Measurements from ENCODE around the gene TEX47. TPM values are rescaled to one million over a fixed set of nuclear protein-coding genes. Genes with fewer than 3 reads are reported as not detected.

TEX47 gene
- total RNA-seq: not detected

DNA sequence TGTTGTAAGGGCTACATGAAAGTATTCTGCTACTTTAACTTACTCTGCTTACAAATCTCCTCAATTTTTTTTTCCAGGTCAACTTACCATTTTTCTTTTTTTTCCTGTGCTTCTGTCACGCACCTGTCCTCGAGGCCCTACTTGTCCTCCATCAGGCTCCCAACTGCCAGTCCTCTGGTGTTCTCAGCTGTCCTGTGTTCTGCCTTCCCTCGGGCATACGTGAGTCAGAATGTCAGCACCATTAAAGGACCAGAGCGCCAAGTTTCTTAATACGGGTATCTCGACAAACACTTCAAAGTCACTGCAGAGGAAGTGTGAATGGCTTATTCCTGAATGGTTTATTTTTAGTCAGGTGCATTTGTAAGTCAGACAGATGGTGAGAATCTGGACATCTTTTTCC is at the start of gene TEX47:
TEX47 (minus strand) TSS at position 185 of the 400 bp plus-strand sequence. CDS start 795 bp downstream, outside the sequence.
- CTCF ChIA-PET: no interaction called here
- no peaks in the 10 kb centered on the region for H3K36me3 Mint-ChIP-seq (ENCODE audit: low read depth)
- DNase-seq: no peak
- POLR2A ChIA-PET: no interaction called here
- H3K4me3 Mint-ChIP-seq: no peak within 1 kb of the TSS
- no peaks in the 10 kb centered on the region for H3K9me3 Mint-ChIP-seq
- no peak within 1 kb of the TSS for H3K27ac Mint-ChIP-seq
- no peaks in the 10 kb centered on the region for H3K4me1 Mint-ChIP-seq
- no peaks in the 10 kb centered on the region for H3K27me3 Mint-ChIP-seq

DNA sequence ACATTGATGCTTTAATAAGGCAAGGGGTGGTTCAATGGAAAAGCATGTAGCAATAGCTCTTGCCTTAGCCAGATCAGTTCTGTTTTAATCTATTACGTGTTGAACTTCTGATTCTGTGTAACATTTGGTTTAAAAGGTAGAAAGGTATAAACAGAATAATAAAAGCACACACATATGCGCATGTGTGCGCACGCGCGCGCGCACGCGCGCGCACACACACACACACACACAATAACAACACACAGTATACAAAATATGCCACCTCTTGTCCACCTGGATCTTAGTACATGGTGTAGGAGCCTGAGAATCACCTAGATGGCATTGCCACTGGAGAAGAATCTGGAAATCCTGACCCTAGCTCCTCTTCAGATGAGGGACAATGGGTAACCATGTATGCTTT is 49.6 kb upstream of the TEX47 start:
- DNase-seq: no peak
- no peaks in the 10 kb centered on the region for H3K9me3 Mint-ChIP-seq
- no peaks in the 10 kb centered on the region for H3K36me3 Mint-ChIP-seq (ENCODE audit: low read depth)
- no peak overlapping the region for H3K27ac Mint-ChIP-seq
- POLR2A ChIA-PET: no interaction called here
- no peaks in the 10 kb centered on the region for H3K27me3 Mint-ChIP-seq
- CTCF ChIA-PET: no interaction called here
- H3K4me1 Mint-ChIP-seq: no peaks in the 10 kb centered on the region
- H3K4me3 Mint-ChIP-seq: no peak overlapping the region

DNA sequence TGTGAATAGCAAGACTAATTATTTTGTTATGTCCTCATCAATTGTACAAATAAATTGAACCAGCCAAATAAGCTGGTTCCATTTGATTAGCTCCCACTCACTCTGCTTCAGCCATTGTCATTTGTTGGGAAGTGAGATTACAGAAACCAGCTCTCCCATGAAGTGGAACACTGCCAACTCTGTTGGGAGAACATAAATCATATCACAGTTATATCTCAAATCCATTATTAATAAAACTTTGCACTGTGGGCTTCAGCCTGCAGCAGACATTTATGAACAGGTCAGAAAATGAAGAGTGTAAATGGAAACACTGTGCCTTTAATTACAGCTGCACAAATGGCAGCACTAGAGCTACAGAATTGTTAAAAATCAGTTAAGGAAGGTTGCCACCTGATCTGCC is 46.7 kb upstream of the TEX47 start:
- Mint-ChIP-seq H3K27ac (no peak overlapping the region), H3K4me3 (no peak overlapping the region), H3K36me3 (ENCODE audit: low read depth) (no peaks in the 10 kb centered on the region), H3K27me3 (no peaks in the 10 kb centered on the region), H3K4me1 (no peaks in the 10 kb centered on the region), H3K9me3 (no peaks in the 10 kb centered on the region)
- ChIA-PET POLR2A (no interaction called here), CTCF (no interaction called here)
- DNase-seq: no peak

DNA sequence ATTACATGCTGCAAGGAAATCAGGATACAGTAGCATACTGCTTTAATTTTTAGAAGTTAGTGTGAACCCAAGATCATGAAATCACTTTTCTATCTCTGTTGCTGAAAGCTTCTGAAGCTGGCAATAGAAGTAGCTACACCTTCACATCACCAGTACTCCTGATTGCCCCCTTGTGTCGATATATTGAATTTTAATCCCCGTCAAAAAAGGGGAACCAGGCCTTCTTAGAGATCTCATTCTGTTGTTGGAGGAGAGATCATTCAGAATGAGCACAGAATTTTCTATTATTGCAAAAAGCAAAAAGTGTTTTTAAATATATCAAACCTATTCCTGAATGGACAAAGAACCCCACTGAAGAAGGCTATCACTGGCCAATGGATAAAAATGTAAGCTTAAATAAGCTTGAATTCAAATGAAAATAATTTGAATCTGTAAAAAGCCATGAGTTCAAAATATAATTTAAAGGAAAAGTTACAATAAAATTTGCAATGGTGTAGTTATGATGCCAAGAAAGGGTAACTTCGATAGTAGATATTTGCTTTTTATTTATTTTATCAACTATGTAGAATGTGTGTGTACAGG is 39.7 kb upstream of the TEX47 start:
- Mint-ChIP-seq H3K27me3 (no peaks in the 10 kb centered on the region), H3K4me3 (no peak overlapping the region), H3K36me3 (ENCODE audit: low read depth) (no peaks in the 10 kb centered on the region), H3K27ac (no peak overlapping the region), H3K4me1 (no peaks in the 10 kb centered on the region), H3K9me3 (no peaks in the 10 kb centered on the region)
- ChIA-PET POLR2A (no interaction called here), CTCF (interaction anchor here (0.8 to 1.2 kb wide), 4 partner anchors 10 to 287 kb away, joined by 3 read pairs; no protein-coding TSS in a partner anchor)
- DNase-seq: no peak

DNA sequence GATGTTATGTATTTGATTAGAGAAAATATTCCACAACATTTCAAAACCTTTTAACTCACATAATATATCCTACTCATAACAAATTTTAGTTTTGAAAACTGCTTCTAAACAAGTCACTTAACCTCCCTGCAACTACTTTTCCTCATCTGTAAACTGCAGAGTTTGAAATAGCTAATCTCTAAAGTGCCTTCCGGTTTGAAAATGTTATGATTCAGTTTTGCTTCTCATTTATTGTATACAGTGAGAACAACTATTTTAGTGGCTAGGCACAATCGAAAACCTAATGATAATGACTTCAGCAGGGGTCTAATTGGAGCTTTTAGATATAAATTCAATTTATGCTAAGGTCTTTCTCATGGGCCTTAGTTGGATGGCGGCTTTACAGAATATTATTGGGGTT is 30.7 kb upstream of the TEX47 start:
- H3K36me3 Mint-ChIP-seq (ENCODE audit: low read depth): no peaks in the 10 kb centered on the region
- H3K27ac Mint-ChIP-seq: no peak overlapping the region
- POLR2A ChIA-PET: no interaction called here
- no peaks in the 10 kb centered on the region for H3K27me3 Mint-ChIP-seq
- no peaks in the 10 kb centered on the region for H3K4me1 Mint-ChIP-seq
- no peak overlapping the region for H3K4me3 Mint-ChIP-seq
- no peak for DNase-seq
- H3K9me3 Mint-ChIP-seq: peaks cover 5% of the 10 kb centered on the region
- CTCF ChIA-PET: no interaction called here

DNA sequence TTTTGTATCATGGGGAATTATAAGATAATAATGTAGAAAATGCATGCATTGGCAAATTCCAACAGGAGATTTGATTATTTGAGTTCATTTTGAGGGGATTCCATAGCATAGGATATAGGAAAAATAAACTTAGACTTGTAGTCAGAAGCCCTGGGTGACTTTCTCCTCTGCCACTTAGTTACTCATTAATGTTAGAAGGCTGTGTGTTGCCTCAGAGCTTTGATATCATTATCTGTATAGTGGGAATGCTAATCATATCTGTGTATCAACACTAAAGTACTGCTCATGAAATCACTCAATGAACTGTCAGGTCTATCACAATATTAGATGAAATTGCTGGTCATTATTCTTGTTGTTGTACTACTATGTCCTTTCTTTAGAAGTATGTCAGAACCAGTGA is 23.0 kb upstream of the TEX47 start:
- no peak for DNase-seq
- ChIA-PET POLR2A (no interaction called here), CTCF (interaction anchor here (1.1 kb wide), 1 partner anchor 9 kb away, joined by 3 read pairs; no protein-coding TSS in a partner anchor)
- Mint-ChIP-seq H3K27ac (no peak overlapping the region), H3K4me1 (no peaks in the 10 kb centered on the region), H3K36me3 (ENCODE audit: low read depth) (no peaks in the 10 kb centered on the region), H3K9me3 (peaks cover 3% of the 10 kb centered on the region), H3K27me3 (no peaks in the 10 kb centered on the region), H3K4me3 (no peak overlapping the region)

DNA sequence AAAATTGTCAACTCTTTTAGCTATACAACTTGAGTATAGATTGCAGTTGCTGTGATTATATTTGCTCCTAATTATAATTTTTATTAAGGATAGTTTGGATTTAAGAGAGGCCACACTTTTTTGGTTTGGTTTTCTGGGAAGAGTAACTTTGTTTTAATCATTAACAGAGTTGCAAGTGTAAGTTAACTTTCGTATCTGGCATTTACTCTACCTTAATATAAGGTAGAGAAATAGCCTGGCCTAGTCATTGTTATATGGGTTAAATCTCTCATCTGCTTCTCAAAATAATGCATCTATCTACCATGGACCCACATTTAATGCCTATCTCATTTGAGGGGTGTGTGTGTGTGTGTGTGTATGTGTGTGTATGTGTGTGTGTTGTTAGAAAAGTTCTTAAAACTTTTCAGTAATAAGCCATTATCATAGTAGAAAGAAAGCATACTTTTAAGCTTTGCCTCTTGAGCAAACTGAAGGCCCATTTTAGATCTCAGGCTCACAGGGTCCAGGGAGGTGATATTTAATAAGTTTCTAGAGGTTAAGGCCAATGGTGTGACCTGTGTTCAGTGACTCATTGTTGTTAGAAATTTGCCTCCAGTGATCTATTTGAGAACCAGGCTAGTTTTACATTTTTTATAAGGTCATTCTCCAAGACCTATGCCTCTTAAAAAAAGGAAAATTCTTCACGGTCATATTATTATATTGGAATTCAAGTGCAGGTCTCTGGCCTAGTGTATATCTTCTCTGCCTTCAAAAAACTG is 10.9 kb upstream of the TEX47 start:
- H3K9me3 Mint-ChIP-seq: no peaks in the 10 kb centered on the region
- H3K36me3 Mint-ChIP-seq (ENCODE audit: low read depth): no peaks in the 10 kb centered on the region
- POLR2A ChIA-PET: no interaction called here
- no peak overlapping the region for H3K27ac Mint-ChIP-seq
- CTCF ChIA-PET: no interaction called here
- no peak for DNase-seq
- no peak overlapping the region for H3K4me3 Mint-ChIP-seq
- H3K4me1 Mint-ChIP-seq: no peaks in the 10 kb centered on the region
- no peaks in the 10 kb centered on the region for H3K27me3 Mint-ChIP-seq

DNA sequence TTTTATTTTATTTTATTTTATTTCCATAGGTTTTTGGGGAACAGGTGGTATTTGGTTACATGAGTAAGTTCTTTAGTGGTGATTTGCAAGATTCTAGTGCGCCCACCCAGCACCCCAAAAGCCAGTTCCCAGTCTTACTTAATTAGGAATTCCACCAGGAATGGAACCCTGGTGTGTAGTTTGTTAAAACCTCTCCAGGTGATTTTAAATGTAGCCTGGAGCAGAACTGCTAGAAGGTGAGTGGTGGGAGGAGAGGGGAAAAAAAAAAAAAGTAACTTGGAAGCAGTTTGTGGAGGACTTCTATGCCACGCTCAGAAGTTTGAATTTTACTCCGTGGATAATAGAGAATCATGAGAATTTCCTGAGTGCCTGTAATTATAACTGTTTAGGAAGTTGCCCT is 5.5 kb upstream of the TEX47 start:
- no peak for DNase-seq
- H3K9me3 Mint-ChIP-seq: no peaks in the 10 kb centered on the region
- no peaks in the 10 kb centered on the region for H3K4me1 Mint-ChIP-seq
- H3K27ac Mint-ChIP-seq: no peak overlapping the region
- ChIA-PET POLR2A (no interaction called here), CTCF (no interaction called here)
- H3K4me3 Mint-ChIP-seq: no peak overlapping the region
- H3K36me3 Mint-ChIP-seq (ENCODE audit: low read depth): no peaks in the 10 kb centered on the region
- H3K27me3 Mint-ChIP-seq: no peaks in the 10 kb centered on the region

DNA sequence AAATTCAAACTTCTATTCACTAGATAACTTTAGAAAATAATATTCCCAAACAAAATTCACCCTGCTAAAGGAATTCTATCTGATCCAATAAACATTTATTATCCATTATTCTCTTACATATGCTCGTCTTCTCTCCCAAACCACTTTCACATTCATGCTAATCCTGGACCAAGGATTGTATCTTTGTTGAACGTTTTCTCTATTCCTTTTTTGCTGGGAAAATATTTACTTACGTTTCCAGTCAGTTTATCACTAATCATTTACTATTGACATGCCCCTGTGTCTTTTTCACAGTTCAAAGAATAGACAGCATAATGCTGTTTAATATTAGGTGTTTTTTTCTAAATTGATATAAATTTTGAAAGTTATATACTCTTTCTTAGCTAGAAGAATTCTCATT is 3.2 kb downstream of the TEX47 start:
- no peaks in the 10 kb centered on the region for H3K9me3 Mint-ChIP-seq
- CTCF ChIA-PET: no interaction called here

DNA sequence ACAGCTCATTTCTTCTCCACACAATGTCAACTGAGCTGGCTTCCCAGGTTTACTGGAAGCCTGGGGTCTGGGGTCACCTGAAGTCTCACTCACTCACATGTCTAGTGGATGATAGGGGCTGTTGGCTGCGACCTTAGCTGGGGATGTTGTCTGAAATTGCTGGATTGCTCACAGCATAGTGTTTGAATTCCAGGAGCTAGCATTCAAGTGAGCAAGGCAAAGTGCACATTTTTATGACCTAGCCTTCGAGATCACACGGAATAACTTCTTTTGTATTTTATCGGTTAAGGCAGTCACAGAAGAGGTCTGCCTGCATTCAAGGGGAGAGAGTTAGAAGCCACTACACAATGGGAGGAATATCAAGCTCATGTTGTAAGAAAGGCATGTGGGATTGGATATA is 3.6 kb downstream of the TEX47 start:
- ChIA-PET POLR2A (no interaction called here), CTCF (interaction anchor here (0.8 kb wide), 1 partner anchor 43 kb away, joined by 3 read pairs; no protein-coding TSS in a partner anchor)
- Mint-ChIP-seq H3K27ac (no peak overlapping the region), H3K27me3 (no peaks in the 10 kb centered on the region), H3K9me3 (no peaks in the 10 kb centered on the region), H3K4me3 (no peak overlapping the region), H3K36me3 (ENCODE audit: low read depth) (no peaks in the 10 kb centered on the region), H3K4me1 (no peaks in the 10 kb centered on the region)
- DNase-seq: no peak

More for the DNA sequence above, 3.2 kb downstream of the TEX47 start:
- Mint-ChIP-seq H3K36me3 (ENCODE audit: low read depth) (no peaks in the 10 kb centered on the region), H3K4me3 (no peak overlapping the region), H3K27ac (no peak overlapping the region), H3K27me3 (no peaks in the 10 kb centered on the region), H3K4me1 (no peaks in the 10 kb centered on the region)
- no peak for DNase-seq
- POLR2A ChIA-PET: no interaction called here

DNA sequence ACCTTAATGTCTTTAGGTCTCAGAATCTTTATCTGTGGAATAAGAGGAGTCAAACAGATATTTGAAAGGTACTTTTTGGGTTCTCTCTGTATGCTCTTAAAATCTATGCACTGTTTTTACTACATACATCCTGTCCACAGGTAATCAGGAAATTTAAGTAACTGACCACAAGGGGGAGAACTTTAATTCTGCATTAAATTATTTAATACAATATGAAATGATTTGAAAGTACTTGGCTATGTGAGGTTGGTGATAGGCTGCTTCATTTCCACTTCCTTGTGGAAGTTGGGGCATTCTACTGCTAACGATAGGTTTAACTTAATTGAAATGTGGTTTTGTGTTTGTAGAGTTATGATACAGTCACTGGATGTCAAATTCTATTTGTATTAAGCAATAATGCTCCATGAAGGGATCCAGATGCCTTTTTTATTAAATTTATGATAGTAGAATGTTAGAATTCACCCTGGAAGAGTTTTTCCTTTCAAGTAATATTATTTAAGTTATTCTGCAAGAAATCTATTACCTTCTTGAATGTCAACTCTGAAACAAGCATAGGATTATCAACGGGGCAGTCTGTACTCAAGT is 6.0 kb downstream of the TEX47 start:
- no peaks in the 10 kb centered on the region for H3K9me3 Mint-ChIP-seq
- no peak for DNase-seq
- ChIA-PET CTCF (no interaction called here), POLR2A (no interaction called here)
- H3K4me3 Mint-ChIP-seq: no peak overlapping the region
- no peaks in the 10 kb centered on the region for H3K27me3 Mint-ChIP-seq
- H3K4me1 Mint-ChIP-seq: no peaks in the 10 kb centered on the region
- H3K36me3 Mint-ChIP-seq (ENCODE audit: low read depth): no peaks in the 10 kb centered on the region
- no peak overlapping the region for H3K27ac Mint-ChIP-seq

DNA sequence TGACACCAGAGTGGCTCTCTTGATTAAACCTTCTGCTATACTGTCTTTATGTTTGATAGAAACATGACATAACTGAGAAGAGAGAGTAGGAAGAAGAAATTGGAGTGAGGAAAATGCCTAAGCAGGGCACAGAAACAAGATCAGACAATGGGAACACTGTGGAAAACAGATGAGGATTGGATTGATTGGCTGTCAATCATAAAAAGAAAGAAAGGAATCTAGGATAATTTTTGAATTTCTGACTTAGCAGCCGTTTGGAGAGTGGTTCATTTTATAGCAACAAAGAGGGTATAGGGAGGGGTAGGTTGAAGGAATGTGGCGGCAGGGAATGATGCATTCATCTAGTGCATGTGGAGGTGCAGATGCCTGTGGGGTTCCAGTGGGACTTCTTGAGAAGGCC is 7.8 kb downstream of the TEX47 start:
- Mint-ChIP-seq H3K27ac (no peak overlapping the region), H3K36me3 (ENCODE audit: low read depth) (no peaks in the 10 kb centered on the region), H3K4me1 (no peaks in the 10 kb centered on the region), H3K27me3 (no peaks in the 10 kb centered on the region), H3K4me3 (no peak overlapping the region), H3K9me3 (no peaks in the 10 kb centered on the region)
- DNase-seq: no peak
- ChIA-PET CTCF (no interaction called here), POLR2A (no interaction called here)

DNA sequence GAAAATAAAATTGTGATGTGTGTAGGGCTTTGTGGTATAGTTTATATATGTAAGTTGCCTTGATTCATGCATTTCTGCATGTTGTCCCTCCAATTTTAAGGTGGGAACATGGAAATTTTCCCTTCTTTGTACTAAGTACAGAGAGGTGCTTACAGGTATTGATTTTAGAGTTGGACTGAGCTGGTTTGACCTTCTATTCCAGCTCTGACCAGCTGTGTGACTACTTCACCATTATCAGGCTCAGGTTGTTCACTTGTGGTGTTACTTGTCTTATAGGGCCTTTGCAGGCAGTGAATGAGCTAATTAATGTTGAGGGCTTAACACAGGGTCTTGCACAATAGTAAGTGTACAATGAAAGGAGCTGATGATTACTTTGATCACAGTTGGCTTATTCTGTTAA is 19.7 kb downstream of the TEX47 start:
- Mint-ChIP-seq H3K27me3 (no peaks in the 10 kb centered on the region), H3K27ac (no peak overlapping the region), H3K4me1 (no peaks in the 10 kb centered on the region), H3K9me3 (no peaks in the 10 kb centered on the region), H3K4me3 (no peak overlapping the region), H3K36me3 (ENCODE audit: low read depth) (no peaks in the 10 kb centered on the region)
- POLR2A ChIA-PET: no interaction called here
- CTCF ChIA-PET: no interaction called here
- no peak for DNase-seq

DNA sequence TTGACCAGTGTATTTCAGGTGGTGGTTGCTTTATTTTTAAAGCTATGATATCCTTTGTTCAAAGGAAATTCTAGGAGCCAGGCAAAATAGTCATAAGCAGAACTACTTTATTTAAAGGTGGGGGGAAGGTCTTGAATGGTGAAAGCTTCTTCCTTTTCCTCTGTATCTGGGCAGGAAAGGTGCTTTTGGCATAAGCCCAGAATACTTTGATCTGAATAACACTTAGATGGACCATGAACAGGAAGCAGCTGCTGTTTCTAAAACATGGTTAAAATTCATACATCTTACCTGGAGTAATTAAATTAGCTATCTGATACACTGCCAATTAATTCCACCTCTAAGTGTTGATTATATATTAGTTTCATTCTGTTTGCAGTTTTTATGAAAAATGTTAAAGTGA is 22.8 kb downstream of the TEX47 start:
- Mint-ChIP-seq H3K4me3 (no peak overlapping the region), H3K27me3 (no peaks in the 10 kb centered on the region), H3K4me1 (no peaks in the 10 kb centered on the region), H3K27ac (no peak overlapping the region), H3K36me3 (ENCODE audit: low read depth) (no peaks in the 10 kb centered on the region), H3K9me3 (no peaks in the 10 kb centered on the region)
- CTCF ChIA-PET: no interaction called here
- POLR2A ChIA-PET: no interaction called here
- no peak for DNase-seq

Data from activated CD4-positive, alpha-beta memory T cell treated with anti-CD3 and anti-CD28 coated beads, Interleukin-2, amount 10 ng/mL, durations not matched to agents 7 days and 5 days (primary cell).